PC-9 (cell line): ENCODE measurements around the gene PGAM1.

ENCODE experiments used
- EZH2 ChIP-seq: fragments of 200-600 bp; sonication (generic); IDR thresholded peaks from 2 replicates; pipeline ENCODE4 v1.8.0; 2017; ENCODE audit warnings: antibody characterized with exemption, low read depth
- TF ChIP-seq, protein P1 (sequence below): fragments of 200-600 bp; sonication (generic); conservative IDR thresholded peaks from 2 replicates; pipeline ENCODE4 v1.6.1; 2017; ENCODE audit warnings: mixed run types, antibody characterized with exemption, mild to moderate bottlenecking, moderate library complexity

GRCh38 chr10:97378933-97379921 lies 46.8 kb upstream of the PGAM1 start:
- TF ChIP-seq, protein P1, sequence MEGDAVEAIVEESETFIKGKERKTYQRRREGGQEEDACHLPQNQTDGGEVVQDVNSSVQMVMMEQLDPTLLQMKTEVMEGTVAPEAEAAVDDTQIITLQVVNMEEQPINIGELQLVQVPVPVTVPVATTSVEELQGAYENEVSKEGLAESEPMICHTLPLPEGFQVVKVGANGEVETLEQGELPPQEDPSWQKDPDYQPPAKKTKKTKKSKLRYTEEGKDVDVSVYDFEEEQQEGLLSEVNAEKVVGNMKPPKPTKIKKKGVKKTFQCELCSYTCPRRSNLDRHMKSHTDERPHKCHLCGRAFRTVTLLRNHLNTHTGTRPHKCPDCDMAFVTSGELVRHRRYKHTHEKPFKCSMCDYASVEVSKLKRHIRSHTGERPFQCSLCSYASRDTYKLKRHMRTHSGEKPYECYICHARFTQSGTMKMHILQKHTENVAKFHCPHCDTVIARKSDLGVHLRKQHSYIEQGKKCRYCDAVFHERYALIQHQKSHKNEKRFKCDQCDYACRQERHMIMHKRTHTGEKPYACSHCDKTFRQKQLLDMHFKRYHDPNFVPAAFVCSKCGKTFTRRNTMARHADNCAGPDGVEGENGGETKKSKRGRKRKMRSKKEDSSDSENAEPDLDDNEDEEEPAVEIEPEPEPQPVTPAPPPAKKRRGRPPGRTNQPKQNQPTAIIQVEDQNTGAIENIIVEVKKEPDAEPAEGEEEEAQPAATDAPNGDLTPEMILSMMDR, result no peak
- no peak for TF ChIP-seq EZH2
